ENCODE results near the gene ALKBH3. TPM values are rescaled to one million over a fixed set of nuclear protein-coding genes. Genes with fewer than 3 reads are reported as not detected.

Gene ALKBH3
- total and polyA plus RNA-seq, 10 of the 15 experiments (the other 5 are each of a cell fraction or from before 2014, with no cell fraction given) = 22.1 to 50.8 (median 38.5) TPM

DNA sequence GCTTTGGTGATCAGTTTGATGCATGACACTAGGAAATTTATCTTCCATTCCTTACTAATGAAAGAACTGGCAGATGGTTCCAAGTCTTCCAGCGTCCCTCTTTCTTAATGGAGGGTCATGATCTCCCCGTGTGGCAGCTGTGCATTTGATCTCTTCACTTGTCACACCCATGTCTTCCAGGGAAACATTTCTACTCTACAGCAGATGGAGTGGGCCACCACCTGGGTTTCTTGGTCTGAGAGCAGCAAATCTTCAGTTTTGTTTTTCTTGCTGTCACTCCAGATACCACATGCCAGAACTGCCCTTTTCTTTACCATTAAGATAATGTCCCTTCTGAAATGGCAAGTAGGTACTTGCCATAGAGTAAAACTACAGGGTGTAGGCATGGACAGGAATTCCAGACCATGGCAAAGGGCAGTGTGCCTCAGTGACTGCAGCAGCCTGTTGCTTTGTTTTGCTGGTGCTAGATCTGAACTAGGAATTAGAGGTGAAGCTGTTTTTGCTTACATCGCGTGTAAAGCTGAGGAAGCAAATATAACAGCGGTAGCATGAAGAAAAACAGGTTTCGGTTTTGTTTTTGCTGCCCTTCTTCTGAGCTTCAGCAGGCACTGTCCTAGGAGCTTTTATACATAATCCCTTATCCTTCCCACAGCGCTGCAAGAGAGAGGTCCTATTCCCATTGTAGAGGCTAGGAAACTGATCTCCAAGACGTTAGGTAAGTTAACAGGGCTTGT lies 41.1 kb downstream of the ALKBH3 start:
- no peaks in the 10 kb centered on the region for H3K79me2 ChIP-seq (ENCODE audit: control insufficient read depth, insufficient read depth, low read length)
- H4K20me1 ChIP-seq (ENCODE audit: control insufficient read depth, insufficient read depth) = no peaks in the 10 kb centered on the region
- H3K4me2 ChIP-seq (ENCODE audit: control insufficient read depth, insufficient read depth) = no peak overlapping the region
- in situ Hi-C loops (cut with MboI) = no loop called here
- no peak overlapping the region for H3K9ac ChIP-seq (ENCODE audit: control insufficient read depth, insufficient read depth, low read length)
- intact Hi-C loops (cut with micrococcal nuclease; ENCODE audit: unreplicated experiment) = no loop called here
- no peak for DNase-seq (ENCODE audit: low read depth, low spot score)
- H3K4me3 ChIP-seq = no peak overlapping the region
- H3K36me3 ChIP-seq (ENCODE audit: control insufficient read depth in 2 of 2, insufficient read depth in 2 of 2, low read length in 1 of 2) = peaks cover 2 to 4% of the 10 kb centered on the region in 2 experiments; a peak in 3 of 4 replicates
- ChIA-PET SMC1A (ENCODE audit: uncharacterized antibody, unreplicated experiment) (interaction anchor here (1.1 kb wide), 1 partner anchor 9 kb away, joined by 5 read pairs; no protein-coding TSS in a partner anchor), POLR2A (no interaction called here), RAD21 (ENCODE audit: unreplicated experiment) (no interaction called here), CTCF (no interaction called here)
- no peaks in the 10 kb centered on the region for H3K27me3 ChIP-seq (replicated peaks in 1 of 2; ENCODE audit: control insufficient read depth in 2 of 2, insufficient read depth in 2 of 2, low read length in 1 of 2)
- H3K4me1 ChIP-seq (ENCODE audit: control insufficient read depth, insufficient read depth, low read length) = no peaks in the 10 kb centered on the region
- H2AFZ ChIP-seq (ENCODE audit: control insufficient read depth, low read depth, low read length) = no peak overlapping the region
- no peak for TF ChIP-seq ETV6 (conservative IDR thresholded peaks at IDR 0.05 in 1 of 2, IDR thresholded peaks at IDR 0.05 in 1 of 2; ENCODE audit: borderline replicate concordance in 1 of 2, low read depth in 1 of 2)
- no peak overlapping the region for H3K27ac ChIP-seq (ENCODE audit: control insufficient read depth, insufficient read depth)
- WGBS (ENCODE audit: insufficient coverage, insufficient replicate concordance, low lambda C conversion rate, missing lambda C conversion rate) = 81% methylated on average over 8 of the region's 8 CpGs
- no peak for FAIRE-seq
- ATAC-seq = no peak
- no peaks in the 10 kb centered on the region for H3K9me3 ChIP-seq (replicated peaks; ENCODE audit: control insufficient read depth, insufficient read depth, low read length)
- no TSS peak for BruUV-seq (replicated peaks)

DNA sequence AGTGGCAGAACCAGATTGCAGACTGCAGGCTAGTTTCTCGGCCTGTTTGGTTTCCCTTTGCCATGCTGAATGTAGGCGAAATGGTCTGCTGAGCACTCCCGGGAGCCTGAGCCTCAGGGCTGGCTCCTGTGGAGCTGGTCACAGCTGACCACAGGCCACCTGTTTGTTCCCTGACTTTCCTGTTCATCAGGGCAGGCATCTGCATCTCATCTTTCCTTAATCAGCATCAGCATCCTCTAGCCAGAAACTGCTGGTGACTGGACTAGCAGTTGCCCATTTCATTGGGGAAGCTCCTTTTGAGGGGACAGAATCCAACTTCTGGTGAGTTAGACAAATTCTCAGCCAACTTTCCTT lies 41.6 kb downstream of the ALKBH3 start:
- DNase-seq (ENCODE audit: low read depth, low spot score) (no peak), FAIRE-seq (no peak), ATAC-seq (no peak)
- POLR2A ChIA-PET = no interaction called here
- no peaks in the 10 kb centered on the region for H3K9me3 ChIP-seq (replicated peaks; ENCODE audit: control insufficient read depth, insufficient read depth, low read length)
- RAD21 ChIA-PET (ENCODE audit: unreplicated experiment) = no interaction called here
- no peaks in the 10 kb centered on the region for H3K27me3 ChIP-seq (replicated peaks in 1 of 2; ENCODE audit: control insufficient read depth in 2 of 2, insufficient read depth in 2 of 2, low read length in 1 of 2)
- in situ Hi-C loops (cut with MboI) = no loop called here
- no peak overlapping the region for H2AFZ ChIP-seq (ENCODE audit: control insufficient read depth, low read depth, low read length)
- H3K4me1 ChIP-seq (ENCODE audit: control insufficient read depth, insufficient read depth, low read length) = no peaks in the 10 kb centered on the region
- intact Hi-C loops (cut with micrococcal nuclease; ENCODE audit: unreplicated experiment) = no loop called here
- SMC1A ChIA-PET (ENCODE audit: uncharacterized antibody, unreplicated experiment) = interaction anchor here (1.1 kb wide), 1 partner anchor 8 kb away, joined by 5 read pairs; no protein-coding TSS in a partner anchor
- H3K4me2 ChIP-seq (ENCODE audit: control insufficient read depth, insufficient read depth) = no peak overlapping the region
- H3K9ac ChIP-seq (ENCODE audit: control insufficient read depth, insufficient read depth, low read length) = no peak overlapping the region
- no peak overlapping the region for H3K27ac ChIP-seq (ENCODE audit: control insufficient read depth, insufficient read depth)
- BruUV-seq (replicated peaks) = no TSS peak
- peaks cover 2 to 4% of the 10 kb centered on the region in 2 experiments; a peak in 3 of 4 replicates for H3K36me3 ChIP-seq (ENCODE audit: control insufficient read depth in 2 of 2, insufficient read depth in 2 of 2, low read length in 1 of 2)
- no peaks in the 10 kb centered on the region for H3K79me2 ChIP-seq (ENCODE audit: control insufficient read depth, insufficient read depth, low read length)
- WGBS (ENCODE audit: insufficient coverage, insufficient replicate concordance, low lambda C conversion rate, missing lambda C conversion rate) = 94% methylated on average over 3 of the region's 3 CpGs
- no peak overlapping the region for H3K4me3 ChIP-seq
- no peaks in the 10 kb centered on the region for H4K20me1 ChIP-seq (ENCODE audit: control insufficient read depth, insufficient read depth)
- CTCF ChIA-PET = no interaction called here
- TF ChIP-seq POLR2AphosphoS5 (IDR thresholded peaks at IDR 0.05; ENCODE audit: low read length) = no peak
- no peak for TF ChIP-seq CTCF (IDR thresholded peaks at IDR 0.05 in 2 of 3, conservative IDR thresholded peaks at IDR 0.05 in 1 of 3; ENCODE audit: control insufficient read depth in 2 of 3, extremely low read depth in 1 of 3, insufficient read depth in 1 of 3, low read depth in 3 of 3, low read length in 3 of 3)
- no peak for TF ChIP-seq ZNF622 (IDR thresholded peaks at IDR 0.05)
- TF ChIP-seq ATF2 (IDR thresholded peaks at IDR 0.05; ENCODE audit: low read length) = no peak
- no peak for TF ChIP-seq SUPT20H (IDR thresholded peaks at IDR 0.05; ENCODE audit: borderline replicate concordance, control insufficient read depth, low read depth, low read length)
- no peak for TF ChIP-seq YBX1 (IDR thresholded peaks at IDR 0.05)
- TF ChIP-seq RAD51 (IDR thresholded peaks at IDR 0.05) = no peak
- no peak for TF ChIP-seq MEF2A (IDR thresholded peaks at IDR 0.05; ENCODE audit: insufficient read depth, low read depth, low read length)
- no peak for TF ChIP-seq HDGF (IDR thresholded peaks at IDR 0.05)
- TF ChIP-seq CHD4 (IDR thresholded peaks at IDR 0.05) = no peak
- TF ChIP-seq SPI1 (IDR thresholded peaks at IDR 0.05; ENCODE audit: borderline replicate concordance, insufficient read depth, low read depth, low read length) = no peak

Measured in GM12878 (cell line).